SK-N-SH treated with all-trans-retinoic acid at 6 μM for 48 hours (cell line): ENCODE results near the gene BIRC7.

Experiments
- ATAC-seq: fragments of 200-7000 bp; cut with Tn5 transposase; 3 replicates; pipeline ENCODE4 v1.9.1; 2020; ENCODE audit warnings: mild to moderate bottlenecking, moderate library complexity
- BACH2 ChIP-seq: fragments of 250-450 bp; sonication (Bioruptor Pico); IDR thresholded peaks from 2 replicates; pipeline ENCODE4 v1.9.0; 2021; ENCODE audit warnings: mild to moderate bottlenecking, borderline replicate concordance
- CSDC2 ChIP-seq: fragments of 250-450 bp; sonication (Bioruptor Pico); IDR thresholded peaks from 2 replicates; pipeline ENCODE4 v1.5.0; 2020; ENCODE audit warnings: mild to moderate bottlenecking, moderate library complexity
- ESRRG ChIP-seq: fragments of 250-450 bp; sonication (Bioruptor Pico); IDR thresholded peaks from 2 replicates; pipeline ENCODE4 v1.6.1; 2021; ENCODE audit warnings: mild to moderate bottlenecking
- ISL1 ChIP-seq: fragments of 250-450 bp; sonication (Bioruptor Pico); IDR thresholded peaks from 2 replicates; pipeline ENCODE4 v2.1.2; 2022; ENCODE audit warnings: mild to moderate bottlenecking, moderate library complexity
- OSR1 ChIP-seq: fragments of 250-450 bp; sonication (Bioruptor Pico); IDR thresholded peaks from 2 replicates; pipeline ENCODE4 v1.8.0; 2022; ENCODE audit warnings: moderate library complexity, mild to moderate bottlenecking, inconsistent platforms
- PPARA ChIP-seq: fragments of 250-450 bp; sonication (Bioruptor Pico); IDR thresholded peaks from 2 replicates; pipeline ENCODE4 v1.5.0; 2020; ENCODE audit warnings: mild to moderate bottlenecking, borderline replicate concordance
- RARB ChIP-seq: fragments of 250-450 bp; sonication (Bioruptor Pico); IDR thresholded peaks from 2 replicates; pipeline ENCODE4 v1.8.0; 2021; ENCODE audit warnings: mild to moderate bottlenecking, moderate library complexity
- SNAI2 ChIP-seq: fragments of 250-450 bp; sonication (Bioruptor Pico); IDR thresholded peaks from 2 replicates; pipeline ENCODE4 v1.5.0; 2020; ENCODE audit warnings: mild to moderate bottlenecking, moderate library complexity
- TCF4 ChIP-seq: fragments of 250-450 bp; sonication (Bioruptor Pico); IDR thresholded peaks from 2 replicates; pipeline ENCODE4 v1.8.0; 2021; ENCODE audit warnings: mild to moderate bottlenecking, moderate library complexity, borderline replicate concordance
- ZC3H10 ChIP-seq: fragments of 250-450 bp; sonication (Bioruptor Pico); IDR thresholded peaks from 2 replicates; pipeline ENCODE4 v1.5.1; 2021; ENCODE audit warnings: mild to moderate bottlenecking, moderate library complexity
- ZFP3 ChIP-seq: fragments of 250-450 bp; sonication (Bioruptor Pico); IDR thresholded peaks from 2 replicates; pipeline ENCODE4 v1.5.0; 2020; ENCODE audit warnings: mild to moderate bottlenecking, moderate library complexity
- ZFP30 ChIP-seq: fragments of 450-650 bp; formaldehyde crosslinking; IDR thresholded peaks from 2 replicates; pipeline ENCODE4 v1.5.0; 2022; ENCODE audit warnings: mild to moderate bottlenecking, moderate library complexity
- ZNF70 ChIP-seq: fragments of 450-650 bp; formaldehyde crosslinking; IDR thresholded peaks from 2 replicates; pipeline ENCODE4 v1.5.0; 2020; ENCODE audit warnings: mild to moderate bottlenecking, moderate library complexity
- ZNF8 ChIP-seq: fragments of 450-650 bp; formaldehyde crosslinking; IDR thresholded peaks from 2 replicates; pipeline ENCODE4 v1.5.0; 2020; ENCODE audit warnings: mild to moderate bottlenecking, moderate library complexity
- TF ChIP-seq, protein P1 (sequence below): fragments of 250-450 bp; sonication (Bioruptor Pico); IDR thresholded peaks from 2 replicates; pipeline ENCODE4 v1.8.0; 2021; ENCODE audit warnings: low read depth, mild to moderate bottlenecking, moderate library complexity, borderline replicate concordance
- TF ChIP-seq, protein P2 (sequence below): fragments of 250-450 bp; sonication (Bioruptor Pico); IDR thresholded peaks from 2 replicates; pipeline ENCODE4 v1.8.0; 2020; ENCODE audit warnings: mild to moderate bottlenecking, moderate library complexity, borderline replicate concordance
- TF ChIP-seq, protein P3 (sequence below): fragments of 250-450 bp; sonication (Bioruptor Pico); IDR thresholded peaks from 2 replicates; pipeline ENCODE4 v1.5.1; 2021; ENCODE audit warnings: mild to moderate bottlenecking, moderate library complexity
- TF ChIP-seq, protein P4 (sequence below): fragments of 250-450 bp; sonication (Bioruptor Pico); IDR thresholded peaks from 2 replicates; pipeline ENCODE4 v1.5.0; 2020; ENCODE audit warnings: mild to moderate bottlenecking, moderate library complexity

BIRC7 gene

DNA sequence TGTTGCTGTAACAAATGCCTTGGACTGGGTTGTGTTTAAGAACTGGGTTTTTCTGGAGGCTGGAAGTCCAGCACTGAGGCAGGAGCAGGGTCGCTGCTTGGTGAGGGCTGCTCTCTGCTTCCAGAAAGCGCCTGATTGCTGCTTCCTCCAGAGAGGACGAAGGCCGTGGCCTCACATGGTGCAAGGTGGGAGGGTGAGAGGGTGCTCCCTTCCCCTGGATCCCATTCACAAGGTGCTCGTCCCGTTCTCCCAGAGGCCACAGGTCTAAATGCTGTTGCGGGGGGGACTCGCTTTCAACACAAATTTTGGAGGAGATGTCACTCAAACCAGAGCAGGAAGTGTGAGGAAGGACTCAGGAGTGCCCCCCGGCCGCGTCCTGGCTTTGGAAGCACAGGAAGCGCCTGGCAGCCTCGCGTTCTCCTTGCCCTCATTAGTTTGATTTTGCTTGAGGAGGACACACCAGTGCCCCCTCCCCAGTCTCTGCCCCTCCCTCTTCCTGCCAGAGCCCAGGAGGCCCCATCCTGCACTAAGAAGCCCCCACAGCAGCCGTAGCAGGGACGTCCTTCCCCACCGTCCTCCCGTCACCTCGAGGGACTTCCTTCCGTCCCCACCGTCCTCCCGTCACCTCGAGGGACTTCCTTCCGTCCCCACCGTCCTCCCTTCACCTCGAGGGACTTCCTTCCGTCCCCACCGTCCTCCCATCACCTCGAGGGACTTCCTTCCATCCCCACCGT is 26.3 kb downstream of the BIRC7 start:
- TF ChIP-seq, protein P1, sequence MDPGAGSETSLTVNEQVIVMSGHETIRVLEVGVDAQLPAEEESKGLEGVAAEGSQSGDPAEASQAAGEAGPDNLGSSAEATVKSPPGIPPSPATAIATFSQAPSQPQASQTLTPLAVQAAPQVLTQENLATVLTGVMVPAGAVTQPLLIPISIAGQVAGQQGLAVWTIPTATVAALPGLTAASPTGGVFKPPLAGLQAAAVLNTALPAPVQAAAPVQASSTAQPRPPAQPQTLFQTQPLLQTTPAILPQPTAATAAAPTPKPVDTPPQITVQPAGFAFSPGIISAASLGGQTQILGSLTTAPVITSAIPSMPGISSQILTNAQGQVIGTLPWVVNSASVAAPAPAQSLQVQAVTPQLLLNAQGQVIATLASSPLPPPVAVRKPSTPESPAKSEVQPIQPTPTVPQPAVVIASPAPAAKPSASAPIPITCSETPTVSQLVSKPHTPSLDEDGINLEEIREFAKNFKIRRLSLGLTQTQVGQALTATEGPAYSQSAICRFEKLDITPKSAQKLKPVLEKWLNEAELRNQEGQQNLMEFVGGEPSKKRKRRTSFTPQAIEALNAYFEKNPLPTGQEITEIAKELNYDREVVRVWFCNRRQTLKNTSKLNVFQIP = no peak
- TF ChIP-seq RARB (CRISPR knock-in tag) (no peak), ZFP30 (CRISPR knock-in tag) (no peak), PPARA (CRISPR knock-in tag) (no peak), TCF4 (CRISPR knock-in tag) (no peak), ZNF8 (CRISPR knock-in tag) (no peak), OSR1 (no peak)
- TF ChIP-seq, protein P2, sequence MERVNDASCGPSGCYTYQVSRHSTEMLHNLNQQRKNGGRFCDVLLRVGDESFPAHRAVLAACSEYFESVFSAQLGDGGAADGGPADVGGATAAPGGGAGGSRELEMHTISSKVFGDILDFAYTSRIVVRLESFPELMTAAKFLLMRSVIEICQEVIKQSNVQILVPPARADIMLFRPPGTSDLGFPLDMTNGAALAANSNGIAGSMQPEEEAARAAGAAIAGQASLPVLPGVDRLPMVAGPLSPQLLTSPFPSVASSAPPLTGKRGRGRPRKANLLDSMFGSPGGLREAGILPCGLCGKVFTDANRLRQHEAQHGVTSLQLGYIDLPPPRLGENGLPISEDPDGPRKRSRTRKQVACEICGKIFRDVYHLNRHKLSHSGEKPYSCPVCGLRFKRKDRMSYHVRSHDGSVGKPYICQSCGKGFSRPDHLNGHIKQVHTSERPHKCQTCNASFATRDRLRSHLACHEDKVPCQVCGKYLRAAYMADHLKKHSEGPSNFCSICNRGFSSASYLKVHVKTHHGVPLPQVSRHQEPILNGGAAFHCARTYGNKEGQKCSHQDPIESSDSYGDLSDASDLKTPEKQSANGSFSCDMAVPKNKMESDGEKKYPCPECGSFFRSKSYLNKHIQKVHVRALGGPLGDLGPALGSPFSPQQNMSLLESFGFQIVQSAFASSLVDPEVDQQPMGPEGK = no peak
- TF ChIP-seq, protein P3, sequence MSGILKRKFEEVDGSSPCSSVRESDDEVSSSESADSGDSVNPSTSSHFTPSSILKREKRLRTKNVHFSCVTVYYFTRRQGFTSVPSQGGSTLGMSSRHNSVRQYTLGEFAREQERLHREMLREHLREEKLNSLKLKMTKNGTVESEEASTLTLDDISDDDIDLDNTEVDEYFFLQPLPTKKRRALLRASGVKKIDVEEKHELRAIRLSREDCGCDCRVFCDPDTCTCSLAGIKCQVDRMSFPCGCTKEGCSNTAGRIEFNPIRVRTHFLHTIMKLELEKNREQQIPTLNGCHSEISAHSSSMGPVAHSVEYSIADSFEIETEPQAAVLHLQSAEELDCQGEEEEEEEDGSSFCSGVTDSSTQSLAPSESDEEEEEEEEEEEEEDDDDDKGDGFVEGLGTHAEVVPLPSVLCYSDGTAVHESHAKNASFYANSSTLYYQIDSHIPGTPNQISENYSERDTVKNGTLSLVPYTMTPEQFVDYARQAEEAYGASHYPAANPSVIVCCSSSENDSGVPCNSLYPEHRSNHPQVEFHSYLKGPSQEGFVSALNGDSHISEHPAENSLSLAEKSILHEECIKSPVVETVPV (CRISPR knock-in tag) = no peak
- TF ChIP-seq, all 23 proteins: peak for 0

DNA sequence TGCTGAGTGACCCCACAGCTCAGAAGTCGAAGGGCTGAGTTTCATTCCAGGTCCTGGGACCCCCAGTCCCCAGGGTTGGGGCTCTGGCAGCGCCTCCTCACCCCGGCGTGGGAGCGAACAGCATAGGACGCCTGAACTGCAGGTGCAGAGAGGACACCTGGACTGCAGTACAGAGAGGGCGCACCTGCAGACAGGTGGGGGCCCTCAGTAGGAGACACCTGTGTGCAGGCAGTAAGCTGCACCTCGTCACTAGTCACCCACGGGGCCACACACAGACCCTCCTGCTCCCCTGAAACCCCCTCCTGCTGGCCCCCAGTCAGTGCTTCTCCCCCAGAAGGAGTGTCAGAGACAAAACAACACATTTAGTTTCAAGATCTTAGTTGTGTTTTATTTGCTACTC is 27.1 kb downstream of the BIRC7 start:
- TF ChIP-seq PPARA (CRISPR knock-in tag) (no peak), ZC3H10 (CRISPR knock-in tag) (no peak), SNAI2 (CRISPR knock-in tag) (no peak), TCF4 (CRISPR knock-in tag) (no peak), ZNF8 (CRISPR knock-in tag) (no peak), ISL1 (CRISPR knock-in tag) (no peak)
- TF ChIP-seq, all 23 proteins: peak for 0
- no peak for ATAC-seq

More for the DNA sequence above, 26.3 kb downstream of the BIRC7 start:
- ATAC-seq = no peak

- ATAC-seq = no peak
- no peak for TF ChIP-seq BACH2 (CRISPR knock-in tag)
- TF ChIP-seq ZNF70 = no peak
- no peak for TF ChIP-seq ISL1 (CRISPR knock-in tag)
- TF ChIP-seq ZFP3 (CRISPR knock-in tag) = no peak
- TF ChIP-seq, protein P3 (CRISPR knock-in tag) = no peak
- TF ChIP-seq, protein P1 = no peak
- TF ChIP-seq CSDC2 (CRISPR knock-in tag) = no peak
- TF ChIP-seq, protein P4, sequence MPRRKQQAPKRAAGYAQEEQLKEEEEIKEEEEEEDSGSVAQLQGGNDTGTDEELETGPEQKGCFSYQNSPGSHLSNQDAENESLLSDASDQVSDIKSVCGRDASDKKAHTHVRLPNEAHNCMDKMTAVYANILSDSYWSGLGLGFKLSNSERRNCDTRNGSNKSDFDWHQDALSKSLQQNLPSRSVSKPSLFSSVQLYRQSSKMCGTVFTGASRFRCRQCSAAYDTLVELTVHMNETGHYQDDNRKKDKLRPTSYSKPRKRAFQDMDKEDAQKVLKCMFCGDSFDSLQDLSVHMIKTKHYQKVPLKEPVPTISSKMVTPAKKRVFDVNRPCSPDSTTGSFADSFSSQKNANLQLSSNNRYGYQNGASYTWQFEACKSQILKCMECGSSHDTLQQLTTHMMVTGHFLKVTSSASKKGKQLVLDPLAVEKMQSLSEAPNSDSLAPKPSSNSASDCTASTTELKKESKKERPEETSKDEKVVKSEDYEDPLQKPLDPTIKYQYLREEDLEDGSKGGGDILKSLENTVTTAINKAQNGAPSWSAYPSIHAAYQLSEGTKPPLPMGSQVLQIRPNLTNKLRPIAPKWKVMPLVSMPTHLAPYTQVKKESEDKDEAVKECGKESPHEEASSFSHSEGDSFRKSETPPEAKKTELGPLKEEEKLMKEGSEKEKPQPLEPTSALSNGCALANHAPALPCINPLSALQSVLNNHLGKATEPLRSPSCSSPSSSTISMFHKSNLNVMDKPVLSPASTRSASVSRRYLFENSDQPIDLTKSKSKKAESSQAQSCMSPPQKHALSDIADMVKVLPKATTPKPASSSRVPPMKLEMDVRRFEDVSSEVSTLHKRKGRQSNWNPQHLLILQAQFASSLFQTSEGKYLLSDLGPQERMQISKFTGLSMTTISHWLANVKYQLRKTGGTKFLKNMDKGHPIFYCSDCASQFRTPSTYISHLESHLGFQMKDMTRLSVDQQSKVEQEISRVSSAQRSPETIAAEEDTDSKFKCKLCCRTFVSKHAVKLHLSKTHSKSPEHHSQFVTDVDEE = no peak
- TF ChIP-seq, protein P2 = no peak
- TF ChIP-seq OSR1 = no peak
- no peak for TF ChIP-seq ESRRG (CRISPR knock-in tag)
- TF ChIP-seq ZNF8 (CRISPR knock-in tag) = no peak
- no peak for TF ChIP-seq TCF4 (CRISPR knock-in tag)
These were observed 28.3 kb downstream of the BIRC7 start for GRCh38 chr20:63264000-63264399.
